ENCODE data around the gene APRT. TPM values are rescaled to one million over a fixed set of nuclear protein-coding genes. Genes with fewer than 3 reads are reported as not detected.

Gene APRT
- polyA plus RNA-seq, 3 donors = 123 to 307 (median 233) TPM

DNA sequence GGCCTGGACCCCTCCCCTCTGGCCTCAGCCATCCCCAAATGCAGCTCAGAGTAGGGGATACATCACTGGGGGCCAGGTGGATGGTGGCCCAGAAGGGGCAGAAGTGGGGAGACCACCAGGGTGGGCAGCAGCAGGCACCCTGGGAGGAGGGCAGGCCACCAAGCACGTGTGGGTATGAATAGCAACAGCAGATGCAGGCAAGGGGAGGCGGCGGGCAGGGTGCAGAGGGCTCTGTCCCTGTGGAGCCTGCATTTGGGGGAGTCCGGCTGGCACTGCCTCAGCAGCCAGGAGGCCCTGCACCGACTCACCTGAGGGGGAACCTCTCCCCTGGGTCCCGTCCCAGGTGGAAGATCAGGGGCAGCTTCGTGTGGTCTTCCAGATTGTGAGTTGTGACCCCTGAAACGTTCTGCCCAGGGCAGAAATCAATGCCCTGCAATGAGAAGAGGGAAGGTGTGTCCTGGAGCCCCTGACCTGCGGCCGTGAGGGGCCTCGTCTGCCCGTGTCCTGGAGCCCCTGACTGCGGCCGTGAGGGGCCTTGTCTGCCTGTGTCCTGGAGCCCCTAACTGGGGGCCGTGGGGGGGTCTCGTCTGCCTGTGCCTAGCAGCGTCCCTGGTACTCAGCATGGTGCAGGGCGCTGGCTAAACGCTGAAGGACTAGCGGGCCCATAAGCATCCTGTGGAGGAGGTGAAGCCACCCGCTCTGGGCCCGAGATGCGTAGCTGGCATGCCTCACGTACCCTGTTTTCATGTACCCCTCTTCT lies 10.7 kb upstream of the APRT start:
- Histone ChIP-seq H3K4me3 (replicated peaks in 1 of 3; ENCODE audit: low read depth in 2 of 3, low read length in 3 of 3) (no peak overlapping the region), H3K4me2 (replicated peaks; ENCODE audit: extremely low read depth, low read length, poor library complexity, severe bottlenecking) (no peak overlapping the region), H4K20me1 (ENCODE audit: insufficient read depth, low read length) (peaks cover 8% of the 10 kb centered on the region), H2AFZ (ENCODE audit: insufficient read depth, low read depth, low read length, poor library complexity, severe bottlenecking) (no peak overlapping the region), H3K36me3 (replicated peaks in 1 of 2; ENCODE audit: control insufficient read depth in 1 of 2, insufficient read depth in 2 of 2, low read length in 2 of 2) (peaks cover 44 to 48% of the 10 kb centered on the region in 2 donors), H3K79me2 (ENCODE audit: insufficient read depth, low read length) (no peaks in the 10 kb centered on the region), H3K9me3 (replicated peaks in 1 of 2; ENCODE audit: control insufficient read depth in 1 of 2, insufficient read depth in 1 of 2, low read length in 2 of 2) (no peaks in the 10 kb centered on the region), H3K4me1 (ENCODE audit: control insufficient read depth in 1 of 2, insufficient read depth in 2 of 2, low read length in 2 of 2) (no peaks in the 10 kb centered on the region), H3K27ac (ENCODE audit: low read depth in 1 of 2, low read length in 2 of 2) (no peak overlapping the region), H3K9ac (ENCODE audit: insufficient read depth, low read length, poor library complexity, severe bottlenecking) (no peak overlapping the region), H3K27me3 (ENCODE audit: control insufficient read depth in 2 of 2, insufficient read depth in 2 of 2, low read length in 2 of 2) (no peaks in the 10 kb centered on the region)
- Mint-ChIP-seq H3K27me3 (ENCODE audit: low read depth in 3 of 3) (no peaks in the 10 kb centered on the region), H3K4me3 (no peak overlapping the region), H3K9me3 (peaks cover 0 to 3% (median 0%) of the 10 kb centered on the region in 7 donors), H3K4me1 (no peaks in the 10 kb centered on the region), H3K36me3 (peaks cover 20 to 59% of the 10 kb centered on the region in 2 donors), H3K27ac (peak overlapping the region in 1 of 7 donors; percentile 34)
- 95% methylated on average over 20 of the region's 24 CpGs for WGBS (ENCODE audit: insufficient coverage)
- TF ChIP-seq, protein P1, sequence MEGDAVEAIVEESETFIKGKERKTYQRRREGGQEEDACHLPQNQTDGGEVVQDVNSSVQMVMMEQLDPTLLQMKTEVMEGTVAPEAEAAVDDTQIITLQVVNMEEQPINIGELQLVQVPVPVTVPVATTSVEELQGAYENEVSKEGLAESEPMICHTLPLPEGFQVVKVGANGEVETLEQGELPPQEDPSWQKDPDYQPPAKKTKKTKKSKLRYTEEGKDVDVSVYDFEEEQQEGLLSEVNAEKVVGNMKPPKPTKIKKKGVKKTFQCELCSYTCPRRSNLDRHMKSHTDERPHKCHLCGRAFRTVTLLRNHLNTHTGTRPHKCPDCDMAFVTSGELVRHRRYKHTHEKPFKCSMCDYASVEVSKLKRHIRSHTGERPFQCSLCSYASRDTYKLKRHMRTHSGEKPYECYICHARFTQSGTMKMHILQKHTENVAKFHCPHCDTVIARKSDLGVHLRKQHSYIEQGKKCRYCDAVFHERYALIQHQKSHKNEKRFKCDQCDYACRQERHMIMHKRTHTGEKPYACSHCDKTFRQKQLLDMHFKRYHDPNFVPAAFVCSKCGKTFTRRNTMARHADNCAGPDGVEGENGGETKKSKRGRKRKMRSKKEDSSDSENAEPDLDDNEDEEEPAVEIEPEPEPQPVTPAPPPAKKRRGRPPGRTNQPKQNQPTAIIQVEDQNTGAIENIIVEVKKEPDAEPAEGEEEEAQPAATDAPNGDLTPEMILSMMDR (IDR thresholded peaks at IDR 0.05) = no peak
- intact Hi-C loops (cut with micrococcal nuclease) = no loop called here
- no peak for DNase-seq

DNA sequence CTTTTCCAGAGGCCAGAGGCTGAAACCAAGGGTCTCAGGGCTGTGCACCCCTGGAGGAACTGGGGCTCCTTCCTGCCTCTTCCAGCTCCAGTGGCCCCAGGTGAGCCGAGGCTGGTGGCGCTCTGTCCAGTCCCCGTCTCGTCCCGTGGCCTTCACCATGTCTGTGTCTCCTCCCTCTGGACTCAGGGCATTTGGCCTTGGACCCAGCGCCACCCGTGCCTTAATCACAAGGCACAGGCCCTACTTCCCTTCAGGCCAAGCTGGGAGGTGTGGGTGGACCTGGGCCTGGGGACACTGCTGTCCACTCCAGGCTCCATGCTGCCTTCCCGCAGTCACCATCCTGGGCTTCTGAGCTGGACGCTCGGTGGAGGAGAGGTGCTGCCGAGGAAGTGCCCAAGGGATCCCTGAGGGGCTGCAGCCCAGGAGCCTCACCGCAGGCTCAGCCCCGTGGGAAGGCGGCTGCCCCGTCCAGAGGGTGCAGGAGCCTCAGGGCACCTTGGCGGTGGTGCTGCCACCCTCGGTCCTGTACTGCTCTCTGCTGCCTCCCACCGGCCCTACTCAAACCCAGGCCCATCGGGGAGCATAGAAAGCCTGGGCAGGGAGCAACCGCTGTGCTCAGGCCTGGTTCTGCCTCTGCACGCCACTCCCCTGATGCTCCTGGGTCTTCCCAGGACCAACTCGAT lies 9.6 kb upstream of the APRT start:
- peaks cover 4% of the 10 kb centered on the region for H4K20me1 ChIP-seq (ENCODE audit: insufficient read depth, low read length)
- peaks cover 20 to 53% of the 10 kb centered on the region in 2 donors for H3K36me3 Mint-ChIP-seq
- 95% methylated on average over 21 of the region's 22 CpGs for WGBS (ENCODE audit: insufficient coverage)
- H3K27ac Mint-ChIP-seq = peak overlapping the region in 1 of 7 donors; percentile 62
- H3K9ac ChIP-seq (ENCODE audit: insufficient read depth, low read length, poor library complexity, severe bottlenecking) = no peak overlapping the region
- no peaks in the 10 kb centered on the region for H3K9me3 ChIP-seq (replicated peaks in 1 of 2; ENCODE audit: control insufficient read depth in 1 of 2, insufficient read depth in 1 of 2, low read length in 2 of 2)
- H3K27me3 Mint-ChIP-seq (ENCODE audit: low read depth in 3 of 3) = no peaks in the 10 kb centered on the region
- H3K27me3 ChIP-seq (ENCODE audit: control insufficient read depth in 2 of 2, insufficient read depth in 2 of 2, low read length in 2 of 2) = no peaks in the 10 kb centered on the region
- DNase-seq = no peak
- TF ChIP-seq, protein P1 (IDR thresholded peaks at IDR 0.05) = no peak
- intact Hi-C loops (cut with micrococcal nuclease) = no loop called here
- H3K4me1 Mint-ChIP-seq = no peaks in the 10 kb centered on the region
- H3K4me2 ChIP-seq (replicated peaks; ENCODE audit: extremely low read depth, low read length, poor library complexity, severe bottlenecking) = no peak overlapping the region
- H3K36me3 ChIP-seq (replicated peaks in 1 of 2; ENCODE audit: control insufficient read depth in 1 of 2, insufficient read depth in 2 of 2, low read length in 2 of 2) = peaks cover 38 to 41% of the 10 kb centered on the region in 2 donors
- H3K4me1 ChIP-seq (ENCODE audit: control insufficient read depth in 1 of 2, insufficient read depth in 2 of 2, low read length in 2 of 2) = no peaks in the 10 kb centered on the region
- peaks cover 0 to 3% (median 0%) of the 10 kb centered on the region in 7 donors for H3K9me3 Mint-ChIP-seq
- H2AFZ ChIP-seq (ENCODE audit: insufficient read depth, low read depth, low read length, poor library complexity, severe bottlenecking) = no peak overlapping the region
- H3K4me3 Mint-ChIP-seq = no peak overlapping the region
- H3K4me3 ChIP-seq (replicated peaks in 1 of 3; ENCODE audit: low read depth in 2 of 3, low read length in 3 of 3) = no peak overlapping the region
- no peaks in the 10 kb centered on the region for H3K79me2 ChIP-seq (ENCODE audit: insufficient read depth, low read length)
- no peak overlapping the region for H3K27ac ChIP-seq (ENCODE audit: low read depth in 1 of 2, low read length in 2 of 2)
